GM04503 (cell line): ENCODE measurements around the gene PLXNB3.

Experiments
- DNase-seq: peaks from one replicate; pipeline ENCODE4 v3.0.0-alpha.2; 2012; ENCODE audit warnings: low read depth

The PLXNB3 gene

DNA sequence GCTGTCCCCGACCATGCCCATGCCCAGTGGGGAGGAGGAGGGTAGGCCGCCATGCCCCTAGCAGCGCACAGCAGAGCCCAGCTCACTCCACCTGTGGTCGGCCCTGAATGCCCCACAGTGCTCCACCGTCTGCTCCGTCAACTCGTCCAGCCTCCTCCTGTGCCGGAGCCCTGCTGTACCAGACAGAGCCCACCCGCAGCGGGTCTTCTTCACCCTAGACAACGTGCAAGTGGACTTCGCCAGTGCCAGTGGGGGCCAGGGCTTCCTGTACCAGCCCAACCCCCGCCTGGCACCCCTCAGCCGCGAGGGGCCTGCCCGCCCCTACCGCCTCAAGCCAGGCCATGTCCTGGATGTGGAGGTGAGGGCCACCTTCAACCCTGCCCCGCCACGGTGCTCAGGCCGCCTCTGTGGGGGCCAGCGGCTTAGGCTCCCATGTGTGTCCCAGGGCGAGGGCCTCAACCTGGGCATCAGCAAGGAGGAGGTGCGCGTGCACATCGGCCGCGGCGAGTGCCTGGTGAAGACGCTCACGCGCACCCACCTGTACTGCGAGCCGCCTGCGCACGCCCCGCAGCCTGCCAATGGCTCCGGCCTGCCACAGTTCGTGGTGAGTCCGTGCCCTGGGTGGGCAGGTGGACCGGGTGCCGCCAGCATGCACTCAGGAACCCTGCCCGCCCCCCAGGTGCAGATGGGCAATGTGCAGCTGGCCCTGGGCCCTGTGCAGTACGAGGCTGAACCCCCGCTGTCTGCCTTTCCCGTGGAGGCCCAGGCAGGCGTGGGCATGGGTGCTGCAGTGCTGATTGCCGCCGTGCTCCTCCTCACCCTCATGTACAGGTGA is 9.9 kb downstream of the PLXNB3 start:
- DNase-seq: no peak

DNA sequence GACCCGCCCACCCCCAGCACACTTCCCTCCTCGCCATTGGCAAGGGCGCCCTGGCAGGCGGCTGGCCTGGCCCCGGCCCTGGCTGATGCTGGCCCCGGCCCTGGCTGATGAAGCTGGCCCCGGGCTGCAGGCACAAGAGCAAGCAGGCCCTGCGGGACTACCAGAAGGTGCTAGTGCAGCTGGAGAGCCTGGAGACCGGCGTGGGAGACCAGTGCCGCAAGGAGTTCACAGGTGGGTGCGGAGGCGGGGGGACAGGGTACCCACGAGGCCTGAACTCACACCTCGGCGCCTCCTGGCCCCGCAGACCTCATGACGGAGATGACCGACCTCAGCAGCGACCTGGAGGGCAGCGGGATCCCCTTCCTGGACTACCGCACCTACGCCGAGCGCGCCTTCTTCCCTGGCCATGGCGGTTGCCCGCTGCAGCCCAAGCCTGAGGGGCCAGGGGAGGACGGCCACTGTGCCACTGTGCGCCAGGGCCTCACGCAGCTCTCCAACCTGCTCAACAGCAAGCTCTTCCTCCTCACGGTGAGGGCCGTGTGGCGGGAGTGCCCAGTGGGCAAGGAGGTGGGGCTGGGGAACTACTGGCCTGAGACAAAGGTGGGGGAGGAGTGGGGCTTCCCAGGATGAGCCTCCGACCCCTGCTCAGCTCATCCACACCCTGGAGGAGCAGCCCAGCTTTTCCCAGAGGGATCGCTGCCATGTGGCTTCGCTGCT is 10.7 kb downstream of the PLXNB3 start:
- no peak for DNase-seq

DNA sequence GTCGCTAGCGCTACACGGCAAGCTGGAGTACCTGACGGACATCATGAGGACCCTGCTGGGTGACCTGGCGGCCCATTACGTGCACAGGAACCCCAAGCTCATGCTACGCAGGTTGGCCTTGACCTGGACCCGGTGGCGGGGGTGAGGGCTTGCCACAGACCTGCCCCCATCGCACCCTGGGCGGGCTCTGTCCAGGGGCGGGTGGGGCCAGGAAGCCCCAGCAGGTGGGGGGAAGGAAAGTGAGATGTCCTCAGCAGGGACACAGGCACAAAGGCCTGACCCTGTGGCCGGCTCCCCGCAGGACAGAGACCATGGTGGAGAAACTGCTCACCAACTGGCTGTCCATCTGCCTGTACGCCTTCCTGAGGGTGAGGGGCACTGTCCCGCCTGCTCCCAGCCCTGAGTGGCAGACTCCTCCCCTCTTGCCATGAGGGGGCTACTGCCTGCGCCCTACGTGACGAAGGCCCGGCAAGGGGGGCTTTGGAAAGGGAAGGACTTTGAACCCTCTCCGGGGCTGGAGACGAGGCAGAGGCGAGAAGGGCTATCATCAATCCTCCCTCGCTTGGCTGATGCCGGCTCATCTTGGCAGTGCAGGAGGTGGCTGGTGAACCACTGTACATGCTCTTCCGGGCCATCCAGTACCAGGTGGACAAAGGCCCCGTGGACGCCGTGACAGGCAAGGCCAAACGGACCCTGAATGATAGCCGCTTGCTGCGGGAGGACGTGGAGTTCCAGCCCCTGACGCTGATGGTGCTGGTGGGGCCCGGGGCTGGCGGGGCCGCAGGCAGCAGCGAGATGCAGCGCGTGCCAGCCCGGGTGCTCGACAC is 11.5 kb downstream of the PLXNB3 start:
- no peak for DNase-seq

DNA sequence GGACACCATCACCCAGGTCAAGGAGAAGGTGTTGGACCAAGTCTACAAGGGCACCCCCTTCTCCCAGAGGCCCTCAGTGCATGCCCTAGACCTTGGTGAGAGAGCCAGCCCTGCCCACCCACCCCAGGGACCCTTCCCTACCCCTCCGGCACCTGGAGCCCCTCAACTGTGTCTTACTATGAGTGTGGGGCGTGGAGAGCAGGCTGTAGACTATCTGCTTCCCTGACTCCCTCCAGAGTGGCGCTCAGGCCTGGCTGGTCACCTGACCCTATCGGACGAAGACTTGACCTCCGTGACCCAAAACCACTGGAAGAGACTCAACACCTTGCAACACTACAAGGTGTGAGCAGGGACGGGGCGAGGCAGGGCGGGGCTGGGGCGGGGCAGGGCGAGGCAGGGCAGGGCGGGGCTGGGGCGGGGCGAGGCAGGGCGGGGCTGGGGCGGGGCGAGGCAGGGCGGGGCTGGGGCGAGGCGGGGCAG is 12.1 kb downstream of the PLXNB3 start:
- no peak for DNase-seq

DNA sequence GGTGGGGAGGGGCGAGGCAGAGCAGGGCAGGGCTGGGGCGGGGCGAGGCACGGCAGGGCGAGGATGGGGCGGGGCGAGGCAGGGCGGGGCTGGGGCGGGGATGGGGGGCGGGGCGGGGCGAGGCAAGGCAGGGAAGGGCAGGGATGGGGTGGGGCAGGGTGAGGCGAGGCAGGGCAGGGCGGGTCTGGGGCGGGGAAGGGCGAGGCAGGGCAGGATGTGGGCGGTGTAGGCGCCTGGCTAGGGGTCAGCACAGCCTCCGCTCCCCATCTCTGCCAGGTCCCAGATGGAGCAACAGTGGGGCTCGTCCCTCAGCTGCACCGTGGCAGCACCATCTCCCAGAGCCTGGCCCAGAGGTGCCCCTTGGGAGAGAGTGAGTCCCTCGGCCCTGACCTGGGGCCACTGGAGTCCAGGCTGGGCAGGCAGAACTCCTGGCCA is 12.6 kb downstream of the PLXNB3 start:
- no peak for DNase-seq

DNA sequence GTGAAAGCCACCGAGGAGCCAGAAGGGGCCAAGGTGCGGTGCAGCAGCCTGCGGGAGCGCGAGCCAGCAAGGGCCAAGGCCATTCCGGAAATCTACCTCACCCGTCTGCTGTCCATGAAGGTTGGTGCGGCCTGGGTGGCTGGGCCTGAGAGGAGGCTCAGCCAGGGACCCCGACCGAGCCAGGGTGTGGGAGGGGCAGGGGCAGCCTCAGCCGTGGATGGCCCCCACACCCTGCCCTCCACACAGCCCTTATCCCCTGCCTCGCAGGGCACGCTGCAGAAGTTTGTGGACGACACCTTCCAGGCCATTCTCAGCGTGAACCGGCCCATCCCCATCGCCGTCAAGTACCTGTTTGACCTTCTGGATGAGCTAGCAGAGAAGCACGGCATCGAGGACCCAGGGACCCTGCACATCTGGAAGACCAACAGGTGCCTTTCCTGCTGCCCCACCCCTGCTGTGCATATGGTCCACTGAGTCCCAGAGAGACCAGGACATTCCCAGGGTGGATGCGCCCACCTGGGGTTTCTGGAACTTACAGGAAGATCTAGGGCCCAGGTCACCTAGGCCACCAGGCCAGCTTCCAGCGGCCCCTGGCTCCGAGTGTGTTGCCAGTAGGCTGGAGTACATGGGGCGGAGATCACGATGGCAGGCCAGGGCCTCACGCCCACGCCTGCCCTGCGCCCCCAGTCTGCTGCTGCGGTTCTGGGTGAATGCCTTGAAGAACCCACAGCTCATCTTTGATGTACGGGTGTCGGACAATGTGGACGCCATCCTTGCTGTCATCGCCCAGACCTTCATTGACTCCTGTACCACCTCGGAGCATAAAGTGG is 13.4 kb downstream of the PLXNB3 start:
- no peak for DNase-seq

DNA sequence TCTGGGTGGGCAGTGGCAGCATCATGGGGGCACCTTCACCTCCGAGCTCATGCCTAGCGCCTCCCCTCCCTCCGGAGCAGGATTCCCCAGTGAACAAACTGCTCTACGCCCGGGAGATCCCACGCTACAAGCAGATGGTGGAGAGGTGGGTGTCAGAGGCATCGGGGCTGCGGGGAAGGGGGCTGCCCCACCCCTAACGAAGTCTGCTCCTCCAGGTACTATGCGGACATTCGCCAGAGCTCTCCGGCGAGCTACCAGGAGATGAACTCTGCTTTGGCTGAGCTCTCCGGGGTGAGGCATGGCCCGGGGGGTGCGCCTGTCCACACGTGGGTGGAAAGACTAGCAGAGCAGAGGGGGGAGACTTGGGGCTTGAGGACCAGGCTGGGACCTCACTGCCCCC is 14.1 kb downstream of the PLXNB3 start:
- no peak for DNase-seq

DNA sequence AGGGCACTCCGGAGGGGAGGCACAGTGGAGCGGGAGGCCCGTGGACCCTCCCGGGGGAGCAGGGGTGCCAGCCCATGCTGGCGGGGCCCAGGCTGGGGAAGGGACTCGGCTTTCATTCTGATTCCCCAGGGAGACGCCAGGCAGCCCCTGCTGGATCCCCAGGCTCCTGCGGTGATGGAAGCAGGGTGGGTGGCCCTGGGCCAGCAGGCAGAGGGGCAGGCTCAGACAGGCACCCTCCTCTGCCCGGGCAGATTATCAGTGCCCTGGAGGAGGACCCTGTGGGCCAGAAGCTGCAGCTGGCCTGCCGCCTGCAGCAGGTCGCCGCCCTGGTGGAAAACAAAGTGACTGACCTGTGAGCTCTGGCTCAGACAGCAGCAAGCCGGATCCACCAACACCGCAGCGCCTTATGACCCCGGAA is 14.6 kb downstream of the PLXNB3 start:
- DNase-seq: no peak

DNA sequence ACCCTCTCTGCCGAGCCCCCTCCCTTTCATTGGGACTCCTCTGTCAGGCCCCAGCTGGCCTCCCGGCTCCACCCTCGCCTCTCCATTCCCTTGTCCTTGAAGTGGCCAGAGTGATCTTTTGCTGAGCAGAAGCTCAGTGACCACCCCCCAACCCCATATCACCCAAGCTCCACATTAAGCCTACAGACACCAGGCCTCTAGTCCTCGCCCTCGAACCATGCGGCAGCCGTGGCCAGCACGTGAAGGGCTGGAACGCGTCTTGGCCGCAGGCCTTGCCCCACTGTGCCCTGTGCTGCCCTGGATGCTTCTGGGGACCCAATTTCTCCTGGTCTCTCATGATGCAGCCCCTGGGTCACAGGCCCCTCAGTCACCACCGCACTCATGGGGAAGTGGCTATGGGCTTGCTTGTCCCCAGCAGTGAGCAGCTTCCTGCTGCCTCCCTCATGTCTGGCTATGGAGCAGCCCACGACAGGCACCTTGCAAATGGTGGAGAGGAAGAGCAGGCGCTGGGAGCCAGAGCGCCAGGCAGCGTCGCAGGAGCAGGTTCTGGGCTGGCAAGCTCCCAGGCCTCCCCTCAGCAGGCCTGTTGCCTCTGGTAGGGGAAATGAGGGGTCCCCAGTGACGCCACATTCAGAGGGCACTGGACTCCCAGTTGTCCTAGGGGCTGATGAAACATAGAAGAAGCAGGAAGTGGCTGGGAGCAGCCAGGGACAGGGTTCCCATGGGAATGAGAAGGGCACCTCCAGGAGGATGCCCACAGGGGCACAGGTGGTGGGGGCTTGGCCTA is 16.0 kb downstream of the PLXNB3 start:
- DNase-seq: no peak

DNA sequence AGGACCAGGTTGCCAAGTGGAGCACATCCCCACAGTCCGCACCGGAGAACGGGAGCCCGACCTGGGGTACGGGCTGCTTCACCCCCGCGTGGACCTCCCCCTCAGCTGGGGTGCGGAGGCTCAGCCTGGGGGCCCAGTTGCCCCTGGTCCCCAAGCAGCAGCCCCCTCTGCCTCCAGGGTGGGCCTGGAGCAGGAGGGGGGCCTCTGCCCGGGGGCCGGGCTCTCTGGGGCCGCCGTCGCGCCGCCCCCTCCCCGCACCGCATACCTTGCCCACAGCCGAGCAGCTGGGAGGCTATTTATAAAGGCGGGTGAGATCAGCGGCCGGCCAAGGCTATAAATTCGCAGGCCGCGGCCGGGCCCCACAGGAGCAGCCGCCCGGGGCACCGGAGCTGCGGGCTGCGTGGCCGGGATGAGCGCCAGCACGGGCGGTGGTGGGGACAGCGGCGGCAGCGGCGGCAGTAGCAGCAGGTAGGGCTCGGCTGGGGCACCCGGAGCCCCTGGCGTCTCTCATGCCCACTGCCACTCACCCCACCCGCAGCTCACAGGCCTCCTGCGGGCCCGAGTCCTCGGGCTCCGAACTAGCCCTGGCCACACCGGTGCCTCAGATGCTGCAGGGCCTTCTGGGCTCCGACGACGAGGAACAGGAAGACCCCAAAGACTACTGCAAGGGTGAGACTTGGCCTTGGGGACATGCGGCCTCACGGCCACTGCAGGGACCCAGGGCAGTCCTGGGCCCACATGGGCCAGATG is 16.8 kb downstream of the PLXNB3 start, which contains the start of gene SRPK3:
Gene SRPK3, plus strand, starts transcription at position 364 of the 750 bp plus-strand sequence. Its CDS starts 46 bp downstream, at position 410.
- no peak for DNase-seq

DNA sequence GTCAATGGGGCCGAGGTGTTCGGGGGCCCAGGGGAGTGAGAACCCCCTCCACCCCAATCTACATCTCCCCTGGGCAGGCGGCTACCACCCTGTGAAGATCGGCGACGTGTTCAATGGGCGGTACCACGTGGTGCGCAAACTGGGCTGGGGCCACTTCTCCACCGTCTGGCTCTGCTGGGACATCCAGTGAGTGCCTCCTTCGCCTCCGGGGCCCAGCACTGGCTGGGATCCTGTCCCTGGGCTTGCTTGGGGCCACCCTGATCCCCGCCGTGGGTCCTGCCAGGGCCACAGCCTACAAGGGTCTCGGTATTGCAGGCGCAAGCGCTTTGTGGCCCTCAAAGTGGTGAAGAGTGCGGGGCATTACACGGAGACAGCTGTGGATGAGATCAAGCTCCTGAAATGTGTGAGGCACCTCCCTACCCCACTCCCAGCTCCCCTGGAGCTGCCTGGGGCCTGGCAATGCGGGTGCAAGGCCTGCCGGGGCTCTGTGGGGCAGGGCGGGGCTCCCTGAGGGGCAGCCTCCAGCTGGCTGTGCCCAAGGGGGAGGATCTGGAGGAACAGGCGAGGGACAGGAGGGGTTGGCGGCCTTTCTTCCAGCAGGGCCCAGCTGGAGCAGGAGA is 17.5 kb downstream of the PLXNB3 start:
- DNase-seq: no peak

DNA sequence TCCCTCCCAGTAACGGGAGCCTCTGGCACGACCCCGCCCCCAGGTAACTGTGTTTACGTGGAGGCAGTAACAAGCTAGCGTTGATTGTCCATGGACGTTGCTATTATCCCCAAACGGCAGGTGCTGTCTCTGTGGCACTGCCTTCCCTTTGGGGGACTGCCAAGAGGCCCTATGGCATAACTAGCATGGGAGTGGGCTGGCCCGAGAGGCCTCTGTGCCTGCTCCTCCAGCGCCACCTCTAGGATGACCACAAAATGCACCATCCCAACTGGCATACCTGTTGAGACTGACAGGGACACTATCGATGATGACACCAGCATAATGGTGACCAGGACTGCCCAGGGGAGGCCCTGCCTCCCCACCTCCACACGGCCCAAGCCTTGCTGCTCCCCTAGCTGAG is 18.3 kb downstream of the PLXNB3 start:
- DNase-seq: no peak

DNA sequence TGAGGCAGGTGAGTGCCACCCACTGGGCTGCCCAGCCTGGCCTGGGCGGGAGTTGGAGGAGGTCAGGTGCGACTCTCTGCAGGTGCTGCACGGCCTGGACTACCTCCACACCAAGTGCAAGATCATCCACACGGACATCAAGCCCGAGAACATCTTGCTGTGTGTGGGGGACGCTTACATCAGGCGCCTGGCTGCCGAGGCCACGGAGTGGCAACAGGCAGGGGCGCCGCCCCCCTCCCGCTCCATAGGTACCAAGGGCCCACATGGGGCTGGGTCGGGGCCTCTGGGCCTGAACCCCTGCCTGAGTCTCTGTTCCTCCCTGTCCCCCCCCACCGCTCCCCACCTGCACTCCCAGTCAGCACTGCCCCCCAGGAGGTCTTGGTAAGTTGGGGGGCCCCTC is 18.8 kb downstream of the PLXNB3 start:
- DNase-seq: no peak

DNA sequence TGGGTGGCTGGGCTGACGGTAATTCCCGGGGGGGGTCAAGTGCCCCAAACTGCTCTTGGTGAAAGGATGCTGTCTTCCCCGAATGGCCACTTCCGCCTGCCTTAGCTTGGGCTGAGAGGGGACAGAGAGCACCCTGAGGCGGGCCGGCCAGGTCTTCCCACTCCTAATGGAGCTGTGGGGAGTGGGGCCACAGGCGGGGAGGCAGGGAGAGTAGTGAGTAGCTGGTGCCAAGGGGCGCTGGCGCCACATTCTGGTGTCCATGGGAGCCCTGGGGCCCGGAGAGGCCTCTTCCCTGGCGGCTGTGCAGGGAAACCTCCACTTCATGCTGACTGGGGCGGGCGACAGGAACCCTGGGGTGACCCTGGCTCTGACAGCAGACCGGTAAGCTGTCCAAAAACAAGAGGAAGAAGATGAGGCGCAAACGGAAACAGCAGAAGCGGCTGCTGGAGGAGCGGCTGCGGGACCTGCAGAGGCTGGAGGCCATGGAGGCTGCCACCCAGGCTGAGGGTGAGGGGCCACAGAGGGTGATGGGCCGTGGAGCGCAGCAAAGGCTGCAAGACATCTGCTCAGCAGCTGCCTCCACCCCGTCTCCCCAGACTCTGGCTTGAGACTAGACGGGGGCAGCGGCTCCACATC is 19.4 kb downstream of the PLXNB3 start:
- no peak for DNase-seq

DNA sequence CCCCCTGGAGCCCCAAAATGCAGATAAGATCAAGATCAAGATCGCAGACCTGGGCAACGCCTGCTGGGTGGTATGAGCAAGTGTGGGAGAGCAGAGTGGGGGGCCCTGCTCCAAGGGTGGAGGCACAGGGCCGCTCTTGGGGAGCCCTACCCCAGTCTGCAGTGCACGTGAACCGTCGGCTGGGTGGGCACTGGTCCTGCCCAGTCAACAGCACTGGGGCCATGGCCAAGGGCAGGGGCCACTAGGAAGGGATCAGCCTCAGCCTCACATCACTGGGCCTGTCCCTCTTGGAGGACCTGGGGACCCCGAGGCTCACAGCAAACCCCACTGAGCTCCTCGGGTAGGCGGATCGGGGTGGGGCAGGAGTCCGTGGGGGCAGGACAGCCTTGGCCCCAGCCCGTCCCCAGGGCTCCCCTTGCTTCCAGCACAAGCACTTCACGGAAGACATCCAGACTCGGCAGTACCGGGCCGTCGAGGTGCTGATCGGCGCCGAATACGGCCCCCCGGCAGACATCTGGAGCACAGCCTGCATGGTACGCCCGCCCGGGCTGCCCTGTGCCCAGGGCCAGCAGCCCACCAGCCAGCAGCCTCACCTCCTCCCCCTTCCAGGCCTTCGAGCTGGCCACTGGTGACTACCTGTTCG is 20.4 kb downstream of the PLXNB3 start:
- no peak for DNase-seq

DNA sequence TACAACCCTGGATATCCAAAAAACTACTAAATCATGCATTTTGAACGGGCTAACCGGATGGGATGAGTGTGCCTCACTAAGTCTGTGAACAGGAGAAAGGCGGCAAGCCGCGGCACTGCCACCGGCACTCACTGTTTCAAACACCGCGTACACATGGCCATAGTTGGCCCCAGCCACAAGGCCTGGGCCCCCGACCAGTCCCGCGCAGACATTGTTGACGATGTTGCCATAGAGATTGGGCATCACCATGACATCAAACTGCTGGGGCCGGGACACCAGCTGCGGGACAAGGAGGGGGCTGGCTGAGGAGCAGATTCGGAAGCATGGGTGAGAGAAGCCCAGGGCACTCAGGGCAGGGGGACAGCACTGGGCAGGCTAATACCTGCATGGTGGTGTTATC is 22.6 kb downstream of the PLXNB3 start:
- no peak for DNase-seq

DNA sequence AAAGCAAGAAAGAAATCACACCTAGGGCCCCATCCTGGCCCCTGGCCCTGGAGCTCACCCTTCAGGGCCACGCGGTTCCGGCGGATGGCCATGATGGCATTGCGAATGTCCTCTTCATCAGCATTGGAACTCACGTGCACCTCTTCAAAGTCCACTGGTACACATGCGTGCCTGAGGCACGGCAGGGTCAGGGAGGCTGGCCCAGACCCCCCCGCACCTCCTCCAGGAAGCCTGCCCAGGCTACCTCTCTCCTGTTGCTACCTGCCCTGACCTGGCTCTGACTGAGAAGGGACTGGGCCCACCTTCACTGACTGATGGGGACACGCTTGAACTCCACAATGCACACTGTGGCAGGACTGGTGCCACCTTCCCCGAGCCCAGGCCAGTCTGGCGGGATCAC is 25.6 kb downstream of the PLXNB3 start:
- no peak for DNase-seq

DNA sequence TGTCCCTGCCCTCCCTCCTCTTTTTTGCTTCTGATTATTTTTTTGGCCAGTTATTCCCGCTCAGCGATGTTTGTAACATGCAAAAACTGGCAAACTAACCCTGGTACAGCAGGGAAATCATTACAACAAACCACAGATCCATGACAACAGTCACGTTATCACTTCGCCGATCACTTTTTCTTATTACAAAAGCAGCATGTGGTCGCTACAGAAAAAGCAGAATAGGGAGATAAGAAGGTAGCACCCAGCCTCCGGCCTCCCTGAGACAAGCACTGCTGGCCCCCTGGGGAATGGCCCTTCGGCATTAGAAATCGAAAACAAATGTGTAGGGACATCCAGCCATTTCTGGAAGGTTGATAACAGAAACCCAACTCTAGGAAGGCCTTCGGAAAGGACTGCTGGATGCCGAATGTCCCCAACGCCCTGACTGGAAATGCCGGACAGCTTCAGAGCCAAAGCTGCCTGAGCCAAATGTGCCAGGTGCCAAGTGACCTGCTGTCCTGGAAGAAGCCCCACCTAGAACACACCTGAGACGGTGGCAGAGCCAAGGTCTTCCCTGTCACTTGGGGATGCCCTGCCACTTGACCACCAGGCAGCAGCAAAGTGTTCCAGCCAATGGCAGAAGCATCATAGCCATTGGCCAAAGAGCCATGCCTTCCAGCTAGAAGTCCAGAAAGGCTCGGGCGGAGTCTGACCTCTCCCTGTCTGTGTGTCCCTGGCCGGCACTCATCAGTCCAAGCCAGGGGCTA is 27.2 kb downstream of the PLXNB3 start:
- DNase-seq: no peak
